C4-2B (cell line): ENCODE data around the gene UMAD1.
"Not testable (repeated sequence)": the region's sequence is repeated elsewhere in the genome, so short reads cannot be mapped to it uniquely, and the experiment has no call there.

Experiments used
- H3K27ac ChIP-seq: fragments of 450-650 bp; 2 replicates; pipeline ENCODE4 v1.5.1; 2017
- ZFX ChIP-seq: fragments of 450-650 bp; IDR thresholded peaks from 2 replicates; pipeline ENCODE4 v1.6.1; 2017
- TF ChIP-seq, protein P1 (sequence below): fragments of 450-650 bp; conservative IDR thresholded peaks from 2 replicates; pipeline ENCODE4 v1.5.1; 2017; ENCODE audit warnings: mild to moderate bottlenecking

The UMAD1 gene

DNA sequence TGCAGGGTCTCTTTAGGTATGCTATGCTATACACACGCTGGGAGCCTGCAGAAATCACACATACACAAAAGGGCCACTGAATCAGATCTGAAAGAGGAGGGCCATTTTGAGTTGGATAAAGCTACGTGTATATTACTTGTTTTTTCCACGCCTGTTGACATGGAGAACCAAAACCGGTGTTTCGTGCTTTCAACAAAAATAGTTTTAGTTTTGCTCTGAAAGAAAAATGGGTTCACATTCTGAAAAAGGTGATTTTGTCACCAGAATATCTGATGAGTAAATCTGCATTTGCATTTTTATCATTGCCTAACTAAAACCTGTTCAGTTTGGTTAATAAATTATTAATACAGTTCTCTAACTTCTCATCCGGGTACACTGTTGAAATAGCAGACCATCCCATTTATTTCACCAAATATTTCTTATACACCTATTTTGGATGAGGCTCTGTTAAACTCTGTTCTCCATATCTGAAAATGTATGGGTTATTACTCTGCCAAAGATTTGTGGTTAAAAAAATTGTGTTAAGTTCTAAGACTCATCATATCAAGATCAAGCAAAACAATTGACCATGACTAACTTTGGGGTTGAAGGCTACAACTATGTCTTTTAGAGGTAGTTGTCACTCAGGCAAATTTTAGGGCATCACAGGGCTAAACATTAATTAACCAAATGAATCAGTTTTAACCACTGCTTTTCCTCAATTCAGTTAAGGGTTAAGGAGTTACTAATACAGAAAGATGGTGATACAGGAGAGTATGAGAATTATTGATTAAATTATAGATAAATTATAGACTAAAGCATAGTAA, 179.1 kb downstream of the UMAD1 start:
- no peak overlapping the region for H3K27ac ChIP-seq
- TF ChIP-seq, protein P1, sequence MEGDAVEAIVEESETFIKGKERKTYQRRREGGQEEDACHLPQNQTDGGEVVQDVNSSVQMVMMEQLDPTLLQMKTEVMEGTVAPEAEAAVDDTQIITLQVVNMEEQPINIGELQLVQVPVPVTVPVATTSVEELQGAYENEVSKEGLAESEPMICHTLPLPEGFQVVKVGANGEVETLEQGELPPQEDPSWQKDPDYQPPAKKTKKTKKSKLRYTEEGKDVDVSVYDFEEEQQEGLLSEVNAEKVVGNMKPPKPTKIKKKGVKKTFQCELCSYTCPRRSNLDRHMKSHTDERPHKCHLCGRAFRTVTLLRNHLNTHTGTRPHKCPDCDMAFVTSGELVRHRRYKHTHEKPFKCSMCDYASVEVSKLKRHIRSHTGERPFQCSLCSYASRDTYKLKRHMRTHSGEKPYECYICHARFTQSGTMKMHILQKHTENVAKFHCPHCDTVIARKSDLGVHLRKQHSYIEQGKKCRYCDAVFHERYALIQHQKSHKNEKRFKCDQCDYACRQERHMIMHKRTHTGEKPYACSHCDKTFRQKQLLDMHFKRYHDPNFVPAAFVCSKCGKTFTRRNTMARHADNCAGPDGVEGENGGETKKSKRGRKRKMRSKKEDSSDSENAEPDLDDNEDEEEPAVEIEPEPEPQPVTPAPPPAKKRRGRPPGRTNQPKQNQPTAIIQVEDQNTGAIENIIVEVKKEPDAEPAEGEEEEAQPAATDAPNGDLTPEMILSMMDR = no peak
- no peak for TF ChIP-seq ZFX

DNA sequence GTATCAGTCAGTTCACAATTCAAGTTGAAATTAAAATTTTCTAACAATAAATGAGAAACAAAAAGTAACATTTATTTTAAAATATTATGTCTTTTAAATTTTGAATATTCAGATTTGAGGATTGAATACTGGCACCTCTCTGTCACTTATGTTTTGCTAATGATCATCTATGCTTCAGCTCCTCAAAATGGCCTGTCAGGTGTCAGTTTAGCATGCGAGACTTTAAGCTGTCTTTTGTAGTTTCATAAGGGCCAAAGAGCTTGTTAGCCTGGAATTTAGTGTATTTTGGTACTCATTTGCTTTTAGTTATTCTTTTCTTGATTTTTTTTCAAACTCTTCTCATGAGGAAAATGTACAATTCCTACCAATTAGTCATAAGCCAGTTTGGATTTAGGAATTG, 179.9 kb downstream of the UMAD1 start:
- no peak overlapping the region for H3K27ac ChIP-seq
- no peak for TF ChIP-seq ZFX
- TF ChIP-seq, protein P1 = no peak

DNA sequence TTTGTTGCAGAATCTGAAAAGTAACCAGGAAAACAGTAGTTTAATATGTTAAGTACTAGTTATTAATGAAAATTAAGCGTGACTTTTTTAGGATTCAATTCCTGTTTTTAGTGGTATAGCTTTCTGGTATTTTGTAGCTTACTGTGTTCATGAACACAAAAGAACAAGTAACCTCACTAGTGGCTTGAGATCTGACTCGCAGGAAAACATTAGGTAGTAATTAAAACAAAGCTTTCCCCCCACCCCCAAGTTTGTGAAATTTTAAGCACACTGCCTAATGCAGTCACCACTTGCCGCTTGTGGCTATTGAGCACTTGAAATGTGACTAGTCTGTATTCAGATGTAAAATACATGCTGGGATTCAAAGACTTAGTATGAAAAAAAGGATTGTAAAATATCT, 180.4 kb downstream of the UMAD1 start:
- no peak overlapping the region for H3K27ac ChIP-seq
- TF ChIP-seq ZFX = no peak
- TF ChIP-seq, protein P1 = no peak

DNA sequence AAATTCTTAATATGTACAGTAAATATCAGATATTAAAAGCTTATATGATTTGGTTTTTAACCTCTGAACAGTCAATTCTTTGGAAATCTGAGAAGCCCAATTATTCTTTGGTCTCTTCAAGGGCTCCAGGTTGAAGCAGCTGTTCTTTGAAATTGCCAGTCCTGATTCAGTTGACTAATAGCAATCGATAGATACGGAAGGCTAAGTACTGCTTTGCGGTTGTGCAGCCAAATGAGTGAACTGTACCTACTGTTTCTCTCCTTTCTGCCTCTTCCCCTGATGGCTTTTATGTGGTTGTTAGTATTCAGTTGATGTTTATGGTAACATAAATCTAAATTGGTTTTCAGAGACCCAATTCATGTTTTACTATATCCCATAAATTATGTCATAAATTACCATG, 181.0 kb downstream of the UMAD1 start:
- no peak overlapping the region for H3K27ac ChIP-seq
- TF ChIP-seq ZFX = no peak
- TF ChIP-seq, protein P1 = no peak

DNA sequence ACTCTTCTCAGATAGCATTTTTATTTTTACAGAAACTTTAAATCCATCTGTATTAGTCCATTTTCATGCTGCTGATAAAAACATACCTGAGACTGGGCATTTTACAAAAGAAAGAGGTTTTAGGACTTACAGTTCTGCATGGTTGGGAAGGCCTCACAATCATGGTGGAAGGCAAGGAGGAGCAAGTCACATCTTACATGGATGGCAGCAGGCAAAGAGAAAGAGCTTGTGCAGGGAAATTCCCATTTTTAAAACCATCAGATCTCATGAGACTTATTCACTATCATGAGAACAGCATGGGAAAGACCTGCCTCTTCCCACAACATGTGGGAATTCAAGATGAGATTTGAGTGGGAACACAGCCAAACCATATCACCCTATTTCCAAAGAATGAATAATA, 184.7 kb downstream of the UMAD1 start:
- not testable (repeated sequence) for H3K27ac ChIP-seq

DNA sequence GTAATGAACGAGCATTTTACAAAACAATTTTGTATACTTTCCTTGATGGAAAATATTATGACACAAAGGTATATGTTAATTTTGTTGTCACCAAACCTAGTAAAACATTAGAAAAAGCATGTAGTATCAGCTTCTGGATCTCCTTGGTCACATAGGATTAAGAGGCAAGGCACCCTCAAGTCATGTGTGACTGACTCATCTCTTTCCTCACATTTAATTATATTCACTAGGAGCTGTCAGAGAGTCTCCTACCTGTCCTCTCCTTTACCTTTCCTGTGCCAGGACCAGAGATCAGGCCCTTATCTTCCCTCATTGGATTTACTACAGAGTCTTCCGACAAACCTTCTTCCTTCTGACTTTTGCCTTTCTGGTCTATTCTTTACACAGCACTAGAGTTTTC, 189.1 kb downstream of the UMAD1 start:
- TF ChIP-seq, protein P1 = no peak
- TF ChIP-seq ZFX = no peak
- no peak overlapping the region for H3K27ac ChIP-seq

DNA sequence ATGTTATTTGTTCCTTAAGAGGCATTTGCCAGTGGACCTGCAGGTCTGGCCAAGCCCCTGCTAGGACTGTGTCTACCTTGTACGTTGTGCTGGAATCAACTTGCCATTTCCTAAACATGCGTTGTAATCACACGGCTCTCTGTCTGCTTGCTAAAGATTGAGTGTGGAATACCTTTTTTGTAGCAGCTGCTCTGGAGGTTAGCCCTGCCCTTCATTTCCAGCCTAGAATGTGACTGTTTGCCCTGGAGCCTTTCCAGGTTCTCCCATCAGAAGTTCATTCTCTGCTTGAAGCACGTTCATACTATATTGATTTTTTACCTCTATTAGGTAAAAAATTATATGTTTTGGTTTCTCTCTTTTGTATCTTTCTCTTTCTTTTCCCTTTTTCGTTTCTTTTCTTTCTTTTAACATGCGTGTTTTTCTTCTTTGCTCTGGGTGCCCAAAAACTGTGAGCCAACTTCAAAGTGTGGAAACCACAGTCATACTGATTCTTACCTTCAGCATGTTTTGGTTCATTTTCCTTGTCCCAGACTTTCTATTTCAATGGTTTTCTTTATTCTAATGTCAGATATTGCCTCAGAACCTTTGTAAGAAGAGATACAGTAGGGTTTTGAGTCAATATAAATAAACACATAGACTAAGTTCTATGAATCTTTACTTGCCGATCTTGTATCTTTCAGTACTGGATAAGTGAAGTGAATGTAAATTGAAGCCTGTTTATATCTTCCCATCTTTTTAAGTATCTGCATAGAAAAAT, 189.7 kb downstream of the UMAD1 start:
- no peak for TF ChIP-seq ZFX
- TF ChIP-seq, protein P1 = no peak

DNA sequence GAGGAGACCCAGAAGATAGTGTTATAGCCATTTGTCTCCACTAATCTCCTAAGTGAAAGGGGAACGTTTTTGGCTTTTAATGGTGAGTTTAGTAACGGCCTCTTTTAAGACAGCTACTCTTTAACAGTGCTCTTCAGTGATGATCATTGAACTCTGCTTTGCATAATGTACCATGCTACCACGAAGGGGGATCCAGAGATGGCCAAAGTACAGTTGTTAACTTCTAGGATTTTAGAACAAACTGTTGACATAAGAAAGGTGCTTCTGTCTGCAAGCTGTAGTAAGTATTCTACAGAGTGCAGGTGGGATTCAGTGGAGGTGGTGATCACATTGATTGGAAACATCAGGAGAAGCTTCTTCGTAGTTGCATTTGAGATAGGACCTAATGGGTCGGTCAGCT, 192.0 kb downstream of the UMAD1 start:
- H3K27ac ChIP-seq = no peak overlapping the region
- TF ChIP-seq, protein P1 = no peak
- no peak for TF ChIP-seq ZFX

More for the DNA sequence above, 189.7 kb downstream of the UMAD1 start:
- no peak overlapping the region for H3K27ac ChIP-seq
